ENCODE data around the gene AKT2. TPM values are rescaled to one million over a fixed set of nuclear protein-coding genes. Genes with fewer than 3 reads are reported as not detected.

AKT2 gene
- total and polyA plus RNA-seq, 10 of the 15 experiments (the other 5 are each of a cell fraction or from before 2014, with no cell fraction given), result 1.0 to 185 (median 71.5) TPM

- TF ChIP-seq RAD51 (IDR thresholded peaks at IDR 0.05) (no peak), RELB (IDR thresholded peaks at IDR 0.05; ENCODE audit: low read depth) (no peak), IRF3 (IDR thresholded peaks at IDR 0.05) (no peak), FOXK2 (IDR thresholded peaks at IDR 0.05) (no peak), IKZF2 (IDR thresholded peaks at IDR 0.05) (no peak), BMI1 (IDR thresholded peaks at IDR 0.05; ENCODE audit: borderline replicate concordance) (no peak), FOS (IDR thresholded peaks at IDR 0.05; ENCODE audit: borderline replicate concordance, extremely low read depth, insufficient read length) (no peak), ATF7 (IDR thresholded peaks at IDR 0.05; ENCODE audit: low read depth) (no peak), TBL1XR1 (IDR thresholded peaks at IDR 0.05; ENCODE audit: low read depth, low read length) (no peak), SUPT20H (IDR thresholded peaks at IDR 0.05; ENCODE audit: borderline replicate concordance, control insufficient read depth, low read depth, low read length) (no peak)
Measured at GRCh38 chr19:40223135-40223822, 61.9 kb downstream of the AKT2 start (continued).

Measured in GM12878 (cell line).